LNCAP (cell line): ENCODE data around the gene DAPK3.

ENCODE experiments used
- CTCF ChIP-seq: fragments of 450-650 bp; IDR thresholded peaks from 2 replicates; pipeline ENCODE4 v1.5.1; 2017; ENCODE audit warnings: mild to moderate bottlenecking

DAPK3 gene

GRCh38 chr19:3984908-3985642 is 14.2 kb upstream of the DAPK3 start, which contains the start of gene EEF2:
TSS of gene EEF2 (minus strand) at chr19:3985463. CDS start at chr19:3985380, 83 bp downstream.
- TF ChIP-seq CTCF, result no peak

- no peak for TF ChIP-seq CTCF
These were observed 13.6 kb upstream of the DAPK3 start for GRCh38 chr19:3984584-3984907.

GRCh38 chr19:3983936-3984583 is 13.2 kb upstream of the DAPK3 start:
- TF ChIP-seq CTCF, result no peak

GRCh38 chr19:3983542-3983914 is 12.6 kb upstream of the DAPK3 start:
- no peak for TF ChIP-seq CTCF

GRCh38 chr19:3982701-3983541 is 12.0 kb upstream of the DAPK3 start:
- no peak for TF ChIP-seq CTCF

GRCh38 chr19:3981736-3982681 is 11.1 kb upstream of the DAPK3 start:
- TF ChIP-seq CTCF, result no peak

GRCh38 chr19:3981373-3981735 is 10.5 kb upstream of the DAPK3 start:
- TF ChIP-seq CTCF, result no peak
